Measurements from ENCODE around the gene STAB1. TPM values are rescaled to one million over a fixed set of nuclear protein-coding genes. Genes with fewer than 3 reads are reported as not detected.

STAB1 gene
- total and polyA plus RNA-seq, 12 donors, result 30.8 to 1,593 (median 466) TPM

DNA sequence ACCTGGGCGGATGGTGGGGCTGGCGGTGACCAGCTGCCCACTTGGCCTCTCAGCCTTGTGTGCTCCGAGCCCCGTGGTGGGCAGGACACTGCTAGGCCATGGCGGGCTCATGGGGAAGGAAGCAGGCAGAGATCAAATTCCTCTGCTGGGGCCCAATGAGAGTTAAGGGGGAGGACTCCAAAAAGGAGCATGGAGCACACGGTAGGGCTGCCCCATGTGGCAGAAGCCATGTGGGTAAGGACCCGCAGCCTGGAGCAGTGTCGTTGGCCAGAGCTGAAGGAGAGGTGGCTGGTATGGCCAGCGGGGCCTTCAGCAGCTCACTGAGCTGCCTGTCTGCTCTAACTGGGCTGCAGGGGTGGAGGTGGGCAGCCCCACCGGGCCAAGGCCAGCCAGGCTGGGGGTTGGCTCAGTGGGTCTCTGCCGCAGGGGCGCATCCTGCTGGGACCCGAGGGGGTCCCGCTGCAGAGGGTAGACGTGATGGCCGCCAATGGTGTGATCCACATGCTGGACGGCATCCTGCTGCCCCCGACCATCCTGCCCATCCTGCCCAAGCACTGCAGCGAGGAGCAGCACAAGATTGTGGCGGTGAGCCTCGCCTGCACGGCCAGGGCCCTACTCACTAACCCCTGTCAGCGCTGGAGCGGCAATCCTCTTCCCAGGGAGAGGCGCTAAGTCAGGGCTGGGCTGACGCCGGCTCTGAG, 11.3 kb downstream of the STAB1 start:
- Histone ChIP-seq H3K27me3 (no peaks in the 10 kb centered on the region), H3K4me3 (no peak overlapping the region), H3K9me3 (replicated peaks in 1 of 3) (no peaks in the 10 kb centered on the region), H3K27ac (no peak overlapping the region), H3K36me3 (replicated peaks in 1 of 2) (peaks cover 0 to 27% of the 10 kb centered on the region in 2 donors), H3K4me1 (replicated peaks in 1 of 2) (no peaks in the 10 kb centered on the region)
- intact Hi-C loops (cut with DNase I), result no loop called here
- TF ChIP-seq POLR2A (IDR thresholded peaks at IDR 0.05), result no peak
- TF ChIP-seq, protein P1, sequence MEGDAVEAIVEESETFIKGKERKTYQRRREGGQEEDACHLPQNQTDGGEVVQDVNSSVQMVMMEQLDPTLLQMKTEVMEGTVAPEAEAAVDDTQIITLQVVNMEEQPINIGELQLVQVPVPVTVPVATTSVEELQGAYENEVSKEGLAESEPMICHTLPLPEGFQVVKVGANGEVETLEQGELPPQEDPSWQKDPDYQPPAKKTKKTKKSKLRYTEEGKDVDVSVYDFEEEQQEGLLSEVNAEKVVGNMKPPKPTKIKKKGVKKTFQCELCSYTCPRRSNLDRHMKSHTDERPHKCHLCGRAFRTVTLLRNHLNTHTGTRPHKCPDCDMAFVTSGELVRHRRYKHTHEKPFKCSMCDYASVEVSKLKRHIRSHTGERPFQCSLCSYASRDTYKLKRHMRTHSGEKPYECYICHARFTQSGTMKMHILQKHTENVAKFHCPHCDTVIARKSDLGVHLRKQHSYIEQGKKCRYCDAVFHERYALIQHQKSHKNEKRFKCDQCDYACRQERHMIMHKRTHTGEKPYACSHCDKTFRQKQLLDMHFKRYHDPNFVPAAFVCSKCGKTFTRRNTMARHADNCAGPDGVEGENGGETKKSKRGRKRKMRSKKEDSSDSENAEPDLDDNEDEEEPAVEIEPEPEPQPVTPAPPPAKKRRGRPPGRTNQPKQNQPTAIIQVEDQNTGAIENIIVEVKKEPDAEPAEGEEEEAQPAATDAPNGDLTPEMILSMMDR (IDR thresholded peaks at IDR 0.05), result no peak
- 83 to 91% (median 87%) methylated on average over 9 to 27 of the region's 27 CpGs for WGBS, 4 donors
- DNase-seq, result no peak

DNA sequence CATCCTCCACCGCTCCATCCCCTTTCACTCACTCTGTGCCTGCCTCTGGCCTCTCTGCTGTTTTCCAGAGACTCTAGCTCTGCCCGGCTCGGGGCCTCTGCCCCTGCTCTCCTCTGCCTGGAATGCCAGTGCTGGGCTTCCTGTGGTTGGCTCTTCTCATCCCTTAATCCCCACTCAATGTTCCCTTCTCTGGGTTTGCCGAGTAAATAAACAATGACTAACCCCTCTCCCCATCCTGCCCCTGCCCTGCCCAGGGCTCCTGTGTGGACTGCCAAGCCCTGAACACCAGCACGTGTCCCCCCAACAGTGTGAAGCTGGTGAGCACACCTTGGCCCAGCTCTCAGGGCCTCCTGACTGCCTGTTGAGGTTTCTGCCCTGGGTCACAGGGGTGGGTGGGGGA, 12.2 kb downstream of the STAB1 start:
- no peak overlapping the region for H3K4me3 ChIP-seq
- 84 to 88% (median 85%) methylated on average over 5 of the region's 5 CpGs for WGBS, 4 donors
- no peaks in the 10 kb centered on the region for H3K27me3 ChIP-seq
- no peak overlapping the region for H3K27ac ChIP-seq
- TF ChIP-seq, protein P1 (IDR thresholded peaks at IDR 0.05), result no peak
- TF ChIP-seq POLR2A (IDR thresholded peaks at IDR 0.05), result no peak
- H3K36me3 ChIP-seq (replicated peaks in 1 of 2), result peaks cover 0 to 33% of the 10 kb centered on the region in 2 donors
- H3K4me1 ChIP-seq (replicated peaks in 1 of 2), result no peaks in the 10 kb centered on the region
- intact Hi-C loops (cut with DNase I), result no loop called here
- H3K9me3 ChIP-seq (replicated peaks in 1 of 3), result no peaks in the 10 kb centered on the region
- no peak for DNase-seq

GRCh38 chr3:52509753-52510328, 14.7 kb downstream of the STAB1 start:
- no peak overlapping the region for H3K27ac ChIP-seq
- TF ChIP-seq, protein P1 (IDR thresholded peaks at IDR 0.05), result no peak
- TF ChIP-seq POLR2A (IDR thresholded peaks at IDR 0.05), result no peak
- H3K9me3 ChIP-seq (replicated peaks in 1 of 3), result no peaks in the 10 kb centered on the region
- H3K36me3 ChIP-seq (replicated peaks in 1 of 2), result peaks cover 0 to 32% of the 10 kb centered on the region in 2 donors
- H3K4me1 ChIP-seq (replicated peaks in 1 of 2), result no peaks in the 10 kb centered on the region
- intact Hi-C loops (cut with DNase I), result no loop called here
- H3K27me3 ChIP-seq, result no peaks in the 10 kb centered on the region
- H3K4me3 ChIP-seq, result no peak overlapping the region
- 78 to 89% (median 80%) methylated on average over 4 to 12 of the region's 12 CpGs for WGBS, 4 donors
- DNase-seq, result no peak

- Histone ChIP-seq H3K27ac (no peak overlapping the region), H3K36me3 (replicated peaks in 1 of 2) (peaks cover 0 to 17% of the 10 kb centered on the region in 2 donors), H3K27me3 (no peaks in the 10 kb centered on the region), H3K4me1 (replicated peaks in 1 of 2) (no peaks in the 10 kb centered on the region), H3K9me3 (replicated peaks in 1 of 3) (no peaks in the 10 kb centered on the region), H3K4me3 (no peak overlapping the region)
- no peak for DNase-seq
- intact Hi-C loops (cut with DNase I), result no loop called here
- 88 to 90% (median 89%) methylated on average over 6 to 7 of the region's 7 CpGs for WGBS, 4 donors
- TF ChIP-seq, protein P1 (IDR thresholded peaks at IDR 0.05), result no peak
- no peak for TF ChIP-seq POLR2A (IDR thresholded peaks at IDR 0.05)
These were observed 16.4 kb downstream of the STAB1 start for GRCh38 chr3:52511509-52511908.
